Astrocyte (in vitro differentiated cells and primary cell): Measurements from ENCODE around the gene ACOT7. TPM values are rescaled to one million over a fixed set of nuclear protein-coding genes. Genes with fewer than 3 reads are reported as not detected.

ENCODE experiments used
- DNase-seq: peaks from one replicate; pipeline ENCODE4 v3.0.0-alpha.2; 2010; ENCODE audit warnings: low read depth
- FAIRE-seq: peaks from 2 replicates; lab custom pipeline; 2011; peaks lifted over from hg19 to GRCh38; lab: Jason Lieb, UNC
- H2AFZ ChIP-seq: 2 replicates; pipeline ENCODE4 v1.6.0; 2012; ENCODE audit warnings: low read depth, low read length, inconsistent platforms
- H3K27ac ChIP-seq: 2 replicates; pipeline ENCODE4 v1.5.1; 2011; ENCODE audit warnings: low read depth, low read length, inconsistent platforms
- H3K27me3 ChIP-seq: 2 replicates; pipeline ENCODE4 v1.6.0; 2011; ENCODE audit warnings: low read length, inconsistent platforms; ENCODE audit not compliant: insufficient read depth
- H3K36me3 ChIP-seq: 2 replicates; pipeline ENCODE4 v1.5.1; 2011; ENCODE audit warnings: low read length, inconsistent platforms; ENCODE audit not compliant: insufficient read depth
- H3K4me1 ChIP-seq: 2 replicates; pipeline ENCODE4 v1.5.1; 2011; ENCODE audit warnings: low read length, inconsistent platforms; ENCODE audit not compliant: insufficient read depth
- H3K4me2 ChIP-seq: 2 replicates; pipeline ENCODE4 v1.6.0; 2012; ENCODE audit warnings: low read length, inconsistent platforms
- H3K4me3 ChIP-seq: 2 replicates; pipeline ENCODE4 v1.5.1; 2011; ENCODE audit warnings: low read depth, mild to moderate bottlenecking, low read length, inconsistent platforms; ENCODE audit not compliant: insufficient read depth
- H3K79me2 ChIP-seq: 2 replicates; pipeline ENCODE4 v1.6.0; 2012; ENCODE audit warnings: mild to moderate bottlenecking, low read length, inconsistent platforms; ENCODE audit not compliant: insufficient read depth
- H3K9ac ChIP-seq: 2 replicates; pipeline ENCODE4 v1.6.0; 2012; ENCODE audit warnings: mild to moderate bottlenecking, low read length, inconsistent platforms
- H3K9me3 ChIP-seq: 2 replicates; pipeline ENCODE4 v1.5.1; 2012; ENCODE audit warnings: low read depth, mild to moderate bottlenecking, low read length, inconsistent platforms; ENCODE audit not compliant: insufficient read depth
- H4K20me1 ChIP-seq: 2 replicates; pipeline ENCODE4 v1.6.0; 2012; ENCODE audit warnings: low read length, inconsistent platforms; ENCODE audit not compliant: insufficient read depth
- H3K27ac Mint-ChIP-seq: one replicate; pipeline ENCODE4 v1.8.0; 2021; ENCODE audit warnings: mild to moderate bottlenecking, mixed read lengths; ENCODE audit not compliant: unreplicated experiment
- H3K27me3 Mint-ChIP-seq: one replicate; pipeline ENCODE4 v1.8.0; 2021; ENCODE audit warnings: low read depth, mixed read lengths; ENCODE audit not compliant: unreplicated experiment
- H3K36me3 Mint-ChIP-seq: one replicate; pipeline ENCODE4 v1.8.0; 2021; ENCODE audit warnings: low read depth, mixed read lengths; ENCODE audit not compliant: unreplicated experiment
- H3K4me1 Mint-ChIP-seq: one replicate; pipeline ENCODE4 v1.8.0; 2021; ENCODE audit warnings: low read depth, mixed read lengths; ENCODE audit not compliant: unreplicated experiment
- H3K4me3 Mint-ChIP-seq: one replicate; pipeline ENCODE4 v1.8.0; 2021; ENCODE audit warnings: mild to moderate bottlenecking, moderate library complexity, mixed read lengths; ENCODE audit not compliant: unreplicated experiment
- H3K9me3 Mint-ChIP-seq: one replicate; pipeline ENCODE4 v1.8.0; 2021; ENCODE audit warnings: mild to moderate bottlenecking, mixed read lengths; ENCODE audit not compliant: unreplicated experiment
- CTCF ChIP-seq: IDR thresholded peaks from 2 replicates; pipeline ENCODE4 v1.5.1; 2011; ENCODE audit warnings: low read depth, mild to moderate bottlenecking, inconsistent platforms, low read length, moderate library complexity; ENCODE audit not compliant: insufficient read depth
- EZH2 ChIP-seq: IDR thresholded peaks from 2 replicates; pipeline ENCODE4 v1.6.1; 2012; ENCODE audit warnings: mild to moderate bottlenecking, low read length, inconsistent platforms; ENCODE audit not compliant: insufficient read depth
- total RNA-seq: library from RNA; stranded (reverse); gene quantifications from 2 replicates; pipeline ENCODE4 v1.2.1, GENCODE V29; 2021

Gene ACOT7
- total RNA-seq, 1 donor from 2014 or later: 91.1 TPM

GRCh38 chr1:6360517-6361070 lies 33.0 kb downstream of the ACOT7 start:
- DNase-seq (no peak), FAIRE-seq (no peak)
- peaks cover 22% of the 10 kb centered on the region for H3K4me1 ChIP-seq
- no peaks in the 10 kb centered on the region for H3K9me3 ChIP-seq
- no peak overlapping the region for H3K4me2 ChIP-seq
- H3K36me3 Mint-ChIP-seq: peaks cover 2% of the 10 kb centered on the region
- no peak overlapping the region for H3K4me3 ChIP-seq
- no peak overlapping the region for H3K4me3 Mint-ChIP-seq
- H3K9me3 Mint-ChIP-seq: no peaks in the 10 kb centered on the region
- H3K36me3 ChIP-seq: no peaks in the 10 kb centered on the region
- peaks cover 49% of the 10 kb centered on the region for H4K20me1 ChIP-seq
- H3K4me1 Mint-ChIP-seq: peaks cover 16% of the 10 kb centered on the region
- H3K27me3 Mint-ChIP-seq: no peaks in the 10 kb centered on the region
- H3K79me2 ChIP-seq: peaks cover 32% of the 10 kb centered on the region
- no peak overlapping the region for H3K27ac ChIP-seq
- no peak for TF ChIP-seq EZH2
- H3K27ac Mint-ChIP-seq: peak overlapping the region; percentile 69
- no peaks in the 10 kb centered on the region for H3K27me3 ChIP-seq
- peak overlapping the region; percentile 63 for H3K9ac ChIP-seq
- H2AFZ ChIP-seq: no peak overlapping the region

GRCh38 chr1:6360117-6360496 lies 33.5 kb downstream of the ACOT7 start:
- peak overlapping the region; percentile 44 for H3K4me2 ChIP-seq
- H3K27me3 ChIP-seq: no peaks in the 10 kb centered on the region
- H3K9me3 ChIP-seq: no peaks in the 10 kb centered on the region
- no peaks in the 10 kb centered on the region for H3K36me3 ChIP-seq
- peaks cover 2% of the 10 kb centered on the region for H3K36me3 Mint-ChIP-seq
- H2AFZ ChIP-seq: no peak overlapping the region
- H3K79me2 ChIP-seq: peaks cover 37% of the 10 kb centered on the region
- no peaks in the 10 kb centered on the region for H3K27me3 Mint-ChIP-seq
- no peak for TF ChIP-seq CTCF
- H3K27ac Mint-ChIP-seq: peak overlapping the region; percentile 69
- DNase-seq: no peak
- H3K4me1 Mint-ChIP-seq: peaks cover 16% of the 10 kb centered on the region
- peak overlapping the region; percentile 37 for H3K27ac ChIP-seq
- no peak for FAIRE-seq
- H3K4me1 ChIP-seq: peaks cover 22% of the 10 kb centered on the region
- H3K9me3 Mint-ChIP-seq: no peaks in the 10 kb centered on the region
- H4K20me1 ChIP-seq: peaks cover 51% of the 10 kb centered on the region
- H3K4me3 ChIP-seq: no peak overlapping the region
- H3K4me3 Mint-ChIP-seq: no peak overlapping the region
- peak overlapping the region; percentile 63 for H3K9ac ChIP-seq

GRCh38 chr1:6359216-6360116 lies 34.1 kb downstream of the ACOT7 start:
- Mint-ChIP-seq H3K27me3 (no peaks in the 10 kb centered on the region), H3K36me3 (peaks cover 2% of the 10 kb centered on the region), H3K9me3 (no peaks in the 10 kb centered on the region), H3K27ac (peak overlapping the region; percentile 69), H3K4me3 (peak overlapping the region; percentile 34), H3K4me1 (peaks cover 16% of the 10 kb centered on the region)
- H3K36me3 ChIP-seq: no peaks in the 10 kb centered on the region
- H3K9me3 ChIP-seq: no peaks in the 10 kb centered on the region
- FAIRE-seq: no peak
- peak; percentile 63 for DNase-seq
- peaks cover 52% of the 10 kb centered on the region for H4K20me1 ChIP-seq
- peak overlapping the region; percentile 58 for H2AFZ ChIP-seq
- H3K9ac ChIP-seq: peak overlapping the region; percentile 63
- peaks cover 22% of the 10 kb centered on the region for H3K4me1 ChIP-seq
- H3K4me2 ChIP-seq: peak overlapping the region; percentile 44
- H3K4me3 ChIP-seq: no peak overlapping the region
- TF ChIP-seq EZH2 (no peak), CTCF (no peak)
- H3K79me2 ChIP-seq: peaks cover 37% of the 10 kb centered on the region
- peak overlapping the region; percentile 48 for H3K27ac ChIP-seq
- no peaks in the 10 kb centered on the region for H3K27me3 ChIP-seq
